Measurements from ENCODE around the gene GPR157.
A peak's percentile ranks its signal among the peaks of the same experiment; 100 is the strongest.

Gene GPR157

DNA sequence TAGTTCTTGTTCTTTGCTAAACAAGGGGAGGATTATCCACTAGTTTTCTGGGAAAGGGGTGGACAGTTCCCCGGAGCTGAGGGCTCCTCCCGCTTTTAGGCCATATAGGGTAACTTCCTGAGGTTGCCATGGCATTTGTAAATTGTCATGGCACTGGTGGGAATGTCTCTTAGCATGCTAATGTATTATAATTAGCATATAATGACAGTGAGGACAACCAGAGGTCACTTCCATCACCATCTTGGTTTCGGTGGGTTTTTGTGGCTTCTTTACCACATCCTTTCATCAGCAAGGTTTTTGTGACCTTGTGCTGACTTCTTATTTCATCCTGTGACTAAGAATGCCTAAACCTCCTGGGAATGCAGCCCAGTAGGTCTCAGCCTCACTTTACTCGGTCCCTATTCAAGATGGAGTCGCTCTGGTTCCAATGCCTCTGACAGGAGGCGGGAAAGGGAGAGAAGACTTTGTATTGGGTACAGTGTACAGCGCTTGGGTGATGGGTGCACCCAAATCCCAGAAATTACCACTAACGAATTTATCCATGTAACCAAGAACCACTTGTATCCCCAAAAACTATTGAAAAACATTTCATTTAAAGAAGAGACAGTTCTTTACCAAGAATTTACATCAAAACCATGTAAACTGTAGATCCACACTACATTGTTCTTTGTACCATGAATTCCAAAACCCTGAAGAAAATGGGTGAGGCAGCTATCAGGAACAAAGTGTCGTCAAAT lies 50.7 kb downstream of the GPR157 start:
- Histone ChIP-seq H3K4me2 (ENCODE audit: low read length) (peak overlapping the region; percentile 58), H3K9ac (ENCODE audit: low read length) (peak overlapping the region; percentile 67; the same call in 1 of the 2 replicates), H3K4me3 (ENCODE audit: low read depth, low read length, poor library complexity, severe bottlenecking) (no peak overlapping the region), H3K4me1 (ENCODE audit: insufficient read depth, low read length, severe bottlenecking) (peaks cover 96% of the 10 kb centered on the region), H3K9me2 (ENCODE audit: low read depth, low read length) (no peaks in the 10 kb centered on the region), H3K79me2 (ENCODE audit: insufficient read depth, low read length) (no peaks in the 10 kb centered on the region), H3K27ac (ENCODE audit: low read depth, low read length, poor library complexity, severe bottlenecking) (peak overlapping the region; percentile 99), H3F3A (ENCODE audit: insufficient read depth, low read length) (peaks cover 23% of the 10 kb centered on the region), H2AFZ (ENCODE audit: low read length) (no peak overlapping the region), H4K20me1 (ENCODE audit: insufficient read depth, low read length) (no peaks in the 10 kb centered on the region), H3K9me3 (ENCODE audit: low read length) (no peaks in the 10 kb centered on the region), H3K27me3 (ENCODE audit: insufficient read depth, low read length) (no peaks in the 10 kb centered on the region), H3K36me3 (ENCODE audit: insufficient read depth, low read length) (no peaks in the 10 kb centered on the region)
- TF ChIP-seq, protein P1, sequence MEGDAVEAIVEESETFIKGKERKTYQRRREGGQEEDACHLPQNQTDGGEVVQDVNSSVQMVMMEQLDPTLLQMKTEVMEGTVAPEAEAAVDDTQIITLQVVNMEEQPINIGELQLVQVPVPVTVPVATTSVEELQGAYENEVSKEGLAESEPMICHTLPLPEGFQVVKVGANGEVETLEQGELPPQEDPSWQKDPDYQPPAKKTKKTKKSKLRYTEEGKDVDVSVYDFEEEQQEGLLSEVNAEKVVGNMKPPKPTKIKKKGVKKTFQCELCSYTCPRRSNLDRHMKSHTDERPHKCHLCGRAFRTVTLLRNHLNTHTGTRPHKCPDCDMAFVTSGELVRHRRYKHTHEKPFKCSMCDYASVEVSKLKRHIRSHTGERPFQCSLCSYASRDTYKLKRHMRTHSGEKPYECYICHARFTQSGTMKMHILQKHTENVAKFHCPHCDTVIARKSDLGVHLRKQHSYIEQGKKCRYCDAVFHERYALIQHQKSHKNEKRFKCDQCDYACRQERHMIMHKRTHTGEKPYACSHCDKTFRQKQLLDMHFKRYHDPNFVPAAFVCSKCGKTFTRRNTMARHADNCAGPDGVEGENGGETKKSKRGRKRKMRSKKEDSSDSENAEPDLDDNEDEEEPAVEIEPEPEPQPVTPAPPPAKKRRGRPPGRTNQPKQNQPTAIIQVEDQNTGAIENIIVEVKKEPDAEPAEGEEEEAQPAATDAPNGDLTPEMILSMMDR (IDR thresholded peaks at IDR 0.05; ENCODE audit: low read length) = no peak

DNA sequence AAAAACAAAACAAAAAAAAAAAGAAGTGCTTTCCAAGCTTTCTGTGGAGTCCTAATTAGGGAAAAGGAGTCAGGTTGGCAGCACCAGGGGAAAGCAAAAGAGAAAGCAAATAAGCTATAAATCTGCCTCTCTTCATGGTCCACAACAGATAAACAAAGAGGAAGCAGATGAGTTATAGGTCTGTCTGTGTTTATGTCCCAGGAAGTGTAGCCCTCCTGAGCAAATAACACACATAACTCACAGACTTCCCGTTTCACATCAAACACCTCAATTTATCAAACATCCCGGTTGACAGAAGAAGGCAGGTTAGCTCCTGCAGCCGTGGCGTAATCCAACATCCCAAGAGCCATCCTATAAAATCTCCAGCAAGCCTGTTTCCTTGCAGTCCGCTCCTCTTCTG lies 53.9 kb downstream of the GPR157 start:
- TF ChIP-seq, protein P1 (IDR thresholded peaks at IDR 0.05; ENCODE audit: low read length) = no peak
- no peak for TF ChIP-seq EZH2 (IDR thresholded peaks at IDR 0.05; ENCODE audit: borderline replicate concordance, low read length)
- Histone ChIP-seq H3K9me2 (ENCODE audit: low read depth, low read length) (no peaks in the 10 kb centered on the region), H3K4me1 (ENCODE audit: insufficient read depth, low read length, severe bottlenecking) (peaks cover 85% of the 10 kb centered on the region), H4K20me1 (ENCODE audit: insufficient read depth, low read length) (no peaks in the 10 kb centered on the region), H3K9ac (ENCODE audit: low read length) (peak overlapping the region; percentile 21; the same call in 1 of the 2 replicates), H3K4me2 (ENCODE audit: low read length) (peak overlapping the region; percentile 29), H3K9me3 (ENCODE audit: low read length) (no peaks in the 10 kb centered on the region), H3K4me3 (ENCODE audit: low read depth, low read length, poor library complexity, severe bottlenecking) (no peak overlapping the region), H2AFZ (ENCODE audit: low read length) (no peak overlapping the region), H3F3A (ENCODE audit: insufficient read depth, low read length) (peaks cover 13% of the 10 kb centered on the region), H3K27me3 (ENCODE audit: insufficient read depth, low read length) (no peaks in the 10 kb centered on the region), H3K36me3 (ENCODE audit: insufficient read depth, low read length) (no peaks in the 10 kb centered on the region), H3K27ac (ENCODE audit: low read depth, low read length, poor library complexity, severe bottlenecking) (peak overlapping the region; percentile 93), H3K79me2 (ENCODE audit: insufficient read depth, low read length) (0 out of 2 replicates have a peak, but pooled peaks cover 5% of the 10 kb centered on the region)

DNA sequence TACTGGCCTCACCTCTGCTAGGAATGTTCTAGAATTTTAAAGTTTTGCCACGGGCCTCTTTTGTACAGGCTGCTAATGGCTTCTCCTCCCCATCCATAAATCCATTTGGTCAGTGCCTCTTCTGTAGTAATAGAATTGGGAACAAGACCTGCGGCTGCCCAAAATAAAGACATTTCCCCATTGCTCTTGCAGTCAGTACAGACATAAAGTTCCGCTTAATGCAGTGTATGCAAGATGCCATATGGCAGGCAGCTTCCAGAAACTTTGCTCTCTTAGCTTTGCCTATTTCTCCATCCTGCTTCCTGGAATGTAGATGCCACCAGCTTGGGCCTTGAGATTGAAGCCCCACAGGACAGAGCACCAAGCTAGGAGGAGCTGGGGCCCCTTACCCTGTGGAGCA lies 55.8 kb downstream of the GPR157 start:
- TF ChIP-seq, protein P1 (IDR thresholded peaks at IDR 0.05; ENCODE audit: low read length) = no peak
- no peak for TF ChIP-seq EZH2 (IDR thresholded peaks at IDR 0.05; ENCODE audit: borderline replicate concordance, low read length)
- H4K20me1 ChIP-seq (ENCODE audit: insufficient read depth, low read length) = no peaks in the 10 kb centered on the region
- peaks cover 11% of the 10 kb centered on the region; the same call in 1 of the 2 replicates for H3K36me3 ChIP-seq (ENCODE audit: insufficient read depth, low read length)
- no peak overlapping the region; the same call in 1 of the 2 replicates for H3K4me2 ChIP-seq (ENCODE audit: low read length)
- peaks cover 4% of the 10 kb centered on the region; the same call in 1 of the 2 replicates for H3F3A ChIP-seq (ENCODE audit: insufficient read depth, low read length)
- no peak overlapping the region for H3K4me3 ChIP-seq (ENCODE audit: low read depth, low read length, poor library complexity, severe bottlenecking)
- H3K9me2 ChIP-seq (ENCODE audit: low read depth, low read length) = no peaks in the 10 kb centered on the region
- peak overlapping the region; percentile 93 for H3K27ac ChIP-seq (ENCODE audit: low read depth, low read length, poor library complexity, severe bottlenecking)
- peaks cover 71% of the 10 kb centered on the region for H3K4me1 ChIP-seq (ENCODE audit: insufficient read depth, low read length, severe bottlenecking)
- H3K79me2 ChIP-seq (ENCODE audit: insufficient read depth, low read length) = peaks cover 18% of the 10 kb centered on the region
- no peak overlapping the region for H2AFZ ChIP-seq (ENCODE audit: low read length)
- H3K9me3 ChIP-seq (ENCODE audit: low read length) = no peaks in the 10 kb centered on the region
- no peaks in the 10 kb centered on the region for H3K27me3 ChIP-seq (ENCODE audit: insufficient read depth, low read length)
- peak overlapping the region; percentile 37; the same call in 1 of the 2 replicates for H3K9ac ChIP-seq (ENCODE audit: low read length)
